Chondrocyte (in vitro differentiated cells): ENCODE data around the gene RBP4. TPM values are rescaled to one million over a fixed set of nuclear protein-coding genes. Genes with fewer than 3 reads are reported as not detected.
A peak's percentile ranks its signal among the peaks of the same experiment; 100 is the strongest.
"Not testable (repeated sequence)": the region's sequence is repeated elsewhere in the genome, so short reads cannot be mapped to it uniquely, and the experiment has no call there.

Source experiments
- DNase-seq: peaks from one replicate; pipeline ENCODE4 v3.0.0; 2021; ENCODE audit warnings: mixed read lengths, low spot score
- H3K27ac Mint-ChIP-seq: one replicate; pipeline ENCODE4 v1.8.0; 2021; ENCODE audit warnings: mild to moderate bottlenecking, moderate library complexity, mixed read lengths; ENCODE audit not compliant: unreplicated experiment
- H3K27me3 Mint-ChIP-seq: 2 replicates; pipeline ENCODE4 v1.8.0; 2021; ENCODE audit warnings: low read depth, mixed read lengths
- H3K36me3 Mint-ChIP-seq: 2 replicates; pipeline ENCODE4 v1.8.0; 2021; ENCODE audit warnings: low read depth, mixed read lengths
- H3K4me1 Mint-ChIP-seq: 2 replicates; pipeline ENCODE4 v1.8.0; 2021; ENCODE audit warnings: low read depth, mild to moderate bottlenecking, mixed read lengths
- H3K4me3 Mint-ChIP-seq: one replicate; pipeline ENCODE4 v1.8.0; 2021; ENCODE audit warnings: mild to moderate bottlenecking, moderate library complexity, mixed read lengths; ENCODE audit not compliant: unreplicated experiment
- H3K9me3 Mint-ChIP-seq: 2 replicates; pipeline ENCODE4 v1.8.0; 2021; ENCODE audit warnings: low read depth, mixed read lengths
- total RNA-seq: library from RNA; stranded (reverse); gene quantifications from 3 replicates; pipeline ENCODE4 v1.2.1, GENCODE V29; 2021
- TF ChIP-seq, protein P1 (sequence below): fragments of 200-600 bp; sonication (generic); IDR thresholded peaks from 2 replicates; pipeline ENCODE4 v1.5.0; 2021; ENCODE audit warnings: antibody characterized with exemption, mild to moderate bottlenecking, moderate library complexity

Gene RBP4
- total RNA-seq, 1 donor from 2014 or later = 30.1 TPM

DNA sequence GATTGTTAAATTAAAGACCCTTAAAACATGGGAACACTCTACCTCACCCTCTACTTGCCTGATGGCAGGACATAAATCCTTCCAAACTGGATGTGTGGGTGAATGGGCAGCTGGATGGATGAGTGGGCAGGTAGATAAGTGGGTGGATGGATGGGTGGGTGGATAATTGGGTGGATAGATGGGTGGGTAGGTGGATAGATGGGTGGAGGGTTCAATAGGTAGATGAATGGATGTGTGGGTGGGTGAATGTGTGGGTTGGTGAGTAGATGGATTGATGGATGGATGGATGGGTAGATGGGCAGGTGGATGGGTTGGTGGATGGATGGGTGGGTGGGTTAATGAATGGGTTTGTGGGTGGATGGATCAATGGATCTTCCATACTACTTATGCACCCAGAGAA is 53.5 kb downstream of the RBP4 start:
- no peaks in the 10 kb centered on the region for H3K27me3 Mint-ChIP-seq
- DNase-seq = no peak
- peaks cover 11% of the 10 kb centered on the region for H3K4me1 Mint-ChIP-seq
- no peak overlapping the region for H3K4me3 Mint-ChIP-seq
- no peaks in the 10 kb centered on the region for H3K9me3 Mint-ChIP-seq
- no peaks in the 10 kb centered on the region for H3K36me3 Mint-ChIP-seq
- TF ChIP-seq, protein P1, sequence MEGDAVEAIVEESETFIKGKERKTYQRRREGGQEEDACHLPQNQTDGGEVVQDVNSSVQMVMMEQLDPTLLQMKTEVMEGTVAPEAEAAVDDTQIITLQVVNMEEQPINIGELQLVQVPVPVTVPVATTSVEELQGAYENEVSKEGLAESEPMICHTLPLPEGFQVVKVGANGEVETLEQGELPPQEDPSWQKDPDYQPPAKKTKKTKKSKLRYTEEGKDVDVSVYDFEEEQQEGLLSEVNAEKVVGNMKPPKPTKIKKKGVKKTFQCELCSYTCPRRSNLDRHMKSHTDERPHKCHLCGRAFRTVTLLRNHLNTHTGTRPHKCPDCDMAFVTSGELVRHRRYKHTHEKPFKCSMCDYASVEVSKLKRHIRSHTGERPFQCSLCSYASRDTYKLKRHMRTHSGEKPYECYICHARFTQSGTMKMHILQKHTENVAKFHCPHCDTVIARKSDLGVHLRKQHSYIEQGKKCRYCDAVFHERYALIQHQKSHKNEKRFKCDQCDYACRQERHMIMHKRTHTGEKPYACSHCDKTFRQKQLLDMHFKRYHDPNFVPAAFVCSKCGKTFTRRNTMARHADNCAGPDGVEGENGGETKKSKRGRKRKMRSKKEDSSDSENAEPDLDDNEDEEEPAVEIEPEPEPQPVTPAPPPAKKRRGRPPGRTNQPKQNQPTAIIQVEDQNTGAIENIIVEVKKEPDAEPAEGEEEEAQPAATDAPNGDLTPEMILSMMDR = no peak
- H3K27ac Mint-ChIP-seq = no peak overlapping the region

DNA sequence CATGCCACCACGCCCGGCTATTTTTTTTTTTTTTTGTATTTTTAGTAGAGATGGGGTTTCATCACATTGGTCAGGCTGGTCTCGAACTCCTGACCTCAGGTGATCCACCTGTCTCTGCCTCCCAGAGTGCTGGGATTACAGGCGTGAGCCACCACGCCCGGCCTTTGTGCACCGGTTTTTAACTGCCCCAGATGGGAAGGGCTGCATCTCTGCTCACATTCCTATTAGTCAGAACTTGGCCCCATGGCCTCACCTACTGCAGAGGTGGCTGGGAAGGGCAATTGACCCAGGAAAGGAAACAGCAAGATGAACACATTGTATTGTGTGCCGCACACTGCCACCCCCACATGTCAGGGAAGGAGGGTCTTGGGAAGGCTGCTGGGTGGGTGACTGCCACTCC is 54.0 kb downstream of the RBP4 start:
- H3K9me3 Mint-ChIP-seq, H3K36me3 Mint-ChIP-seq, DNase-seq, H3K27ac Mint-ChIP-seq, H3K4me3 Mint-ChIP-seq, H3K27me3 Mint-ChIP-seq: not testable (repeated sequence)
- peaks cover 17% of the 10 kb centered on the region for H3K4me1 Mint-ChIP-seq

DNA sequence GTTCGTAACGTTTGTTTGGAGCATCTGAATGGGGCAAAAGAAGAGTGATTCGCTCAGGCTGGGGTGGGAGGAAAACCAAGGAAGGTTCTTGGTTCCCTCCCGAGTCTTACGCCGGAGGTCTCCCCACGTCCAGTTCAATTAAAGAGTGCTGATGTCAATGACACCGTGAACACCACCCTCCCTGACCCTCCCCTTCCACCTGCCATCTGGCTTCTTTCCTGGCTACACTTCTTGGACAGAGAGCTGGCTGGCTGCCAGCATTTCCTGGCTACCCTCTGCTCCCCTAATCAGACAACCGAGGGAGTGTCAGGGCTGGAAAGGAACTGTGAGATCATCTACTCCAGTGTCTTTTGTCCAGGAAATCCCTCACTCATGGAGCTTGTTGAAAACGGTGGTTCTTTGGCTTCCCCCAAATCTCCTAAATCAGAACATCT is 58.7 kb downstream of the RBP4 start:
- H3K9me3 Mint-ChIP-seq = peaks cover 2% of the 10 kb centered on the region
- H3K27me3 Mint-ChIP-seq = peaks cover 5% of the 10 kb centered on the region
- DNase-seq = no peak
- no peak overlapping the region for H3K27ac Mint-ChIP-seq
- H3K36me3 Mint-ChIP-seq = no peaks in the 10 kb centered on the region
- no peak overlapping the region for H3K4me3 Mint-ChIP-seq
- H3K4me1 Mint-ChIP-seq = peaks cover 7% of the 10 kb centered on the region
- TF ChIP-seq, protein P1 = peak; percentile 24

Other genes with a start within 250 kb of the RBP4 start
- 291 to 526 TPM (median 524 TPM) in 3 replicates for gene MYOF, start 118.9 kb downstream of the RBP4 start, total RNA-seq
- 7.5 to 9.3 TPM (median 8.4 TPM) in 3 replicates for gene CEP55, start 104.6 kb downstream of the RBP4 start, total RNA-seq
- gene FFAR4, start 34.6 kb downstream of the RBP4 start, total RNA-seq = not detected in 3 replicates
- not detected in 3 replicates for gene PDE6C, start 11.3 kb upstream of the RBP4 start, total RNA-seq
- gene FRA10AC1, start 101.4 kb upstream of the RBP4 start, total RNA-seq = 11.8 to 15.2 TPM (median 13.2 TPM) in 3 replicates
- gene LGI1, start 156.7 kb upstream of the RBP4 start, total RNA-seq = 0.27 to 2.3 TPM (median 2.1 TPM) in 3 replicates